Glutamatergic neuron (in vitro differentiated cells): ENCODE data around the gene C1QTNF9B. TPM values are rescaled to one million over a fixed set of nuclear protein-coding genes. Genes with fewer than 3 reads are reported as not detected.
A peak's percentile ranks its signal among the peaks of the same experiment; 100 is the strongest.

Source experiments
- DNase-seq: peaks from one replicate; pipeline ENCODE4 v3.0.0; 2022
- H3K27ac Mint-ChIP-seq: one replicate; pipeline ENCODE4 v1.8.0; 2020; ENCODE audit warnings: mild to moderate bottlenecking, mixed read lengths, inconsistent platforms; ENCODE audit not compliant: unreplicated experiment
- H3K27me3 Mint-ChIP-seq: one replicate; pipeline ENCODE4 v1.8.0; 2020; ENCODE audit warnings: mild to moderate bottlenecking, moderate library complexity, mixed read lengths, inconsistent platforms; ENCODE audit not compliant: unreplicated experiment
- H3K36me3 Mint-ChIP-seq: one replicate; pipeline ENCODE4 v1.8.0; 2020; ENCODE audit warnings: mild to moderate bottlenecking, mixed read lengths, inconsistent platforms; ENCODE audit not compliant: unreplicated experiment
- H3K4me1 Mint-ChIP-seq: one replicate; pipeline ENCODE4 v1.8.0; 2020; ENCODE audit warnings: mild to moderate bottlenecking, low read depth, mixed read lengths, inconsistent platforms; ENCODE audit not compliant: unreplicated experiment
- H3K4me3 Mint-ChIP-seq: one replicate; pipeline ENCODE4 v1.8.0; 2020; ENCODE audit warnings: mild to moderate bottlenecking, mixed read lengths, inconsistent platforms; ENCODE audit not compliant: unreplicated experiment
- H3K9me3 Mint-ChIP-seq: one replicate; pipeline ENCODE4 v1.8.0; 2020; ENCODE audit warnings: mild to moderate bottlenecking, moderate library complexity, mixed read lengths, inconsistent platforms; ENCODE audit not compliant: unreplicated experiment
- total RNA-seq: library from RNA; stranded (reverse); fragmentation: NEBNext Ultra II Directional; extraction: Animal tissue kit (Norgen Biotek cat#: 25700); gene quantifications from one replicate; pipeline ENCODE4 v1.2.1, GENCODE V29; 2021; ENCODE audit not compliant: unreplicated experiment
- TF ChIP-seq, protein P1 (sequence below): fragments of 200-600 bp; sonication (generic); IDR thresholded peaks from one replicate; pipeline ENCODE4 v1.5.0; 2021; ENCODE audit not compliant: partially characterized antibody, unreplicated experiment

Gene C1QTNF9B
- total RNA-seq, 1 donor from 2014 or later, result not detected

DNA sequence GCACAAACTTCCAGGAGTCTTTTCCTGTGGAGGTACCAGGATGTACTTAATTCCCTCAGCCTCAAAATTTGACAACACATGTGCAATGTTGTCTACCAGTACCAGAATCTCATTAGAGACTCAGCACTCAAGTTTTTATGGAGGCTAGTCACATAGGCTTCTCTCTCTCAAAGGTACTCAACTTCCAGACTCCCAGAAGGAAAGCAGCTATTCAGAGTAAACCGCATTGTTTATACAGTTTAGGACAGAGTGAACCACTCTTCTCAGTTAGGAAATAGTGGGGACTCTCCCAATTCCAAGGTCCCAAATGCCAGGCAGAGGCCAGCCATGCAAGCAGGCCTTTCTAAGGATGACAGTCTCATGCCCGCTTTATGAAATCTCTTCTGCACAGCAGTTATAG lies 8.5 kb upstream of the C1QTNF9B start:
- TF ChIP-seq, protein P1, sequence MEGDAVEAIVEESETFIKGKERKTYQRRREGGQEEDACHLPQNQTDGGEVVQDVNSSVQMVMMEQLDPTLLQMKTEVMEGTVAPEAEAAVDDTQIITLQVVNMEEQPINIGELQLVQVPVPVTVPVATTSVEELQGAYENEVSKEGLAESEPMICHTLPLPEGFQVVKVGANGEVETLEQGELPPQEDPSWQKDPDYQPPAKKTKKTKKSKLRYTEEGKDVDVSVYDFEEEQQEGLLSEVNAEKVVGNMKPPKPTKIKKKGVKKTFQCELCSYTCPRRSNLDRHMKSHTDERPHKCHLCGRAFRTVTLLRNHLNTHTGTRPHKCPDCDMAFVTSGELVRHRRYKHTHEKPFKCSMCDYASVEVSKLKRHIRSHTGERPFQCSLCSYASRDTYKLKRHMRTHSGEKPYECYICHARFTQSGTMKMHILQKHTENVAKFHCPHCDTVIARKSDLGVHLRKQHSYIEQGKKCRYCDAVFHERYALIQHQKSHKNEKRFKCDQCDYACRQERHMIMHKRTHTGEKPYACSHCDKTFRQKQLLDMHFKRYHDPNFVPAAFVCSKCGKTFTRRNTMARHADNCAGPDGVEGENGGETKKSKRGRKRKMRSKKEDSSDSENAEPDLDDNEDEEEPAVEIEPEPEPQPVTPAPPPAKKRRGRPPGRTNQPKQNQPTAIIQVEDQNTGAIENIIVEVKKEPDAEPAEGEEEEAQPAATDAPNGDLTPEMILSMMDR, result no peak
- H3K27me3 Mint-ChIP-seq, result peaks cover 7% of the 10 kb centered on the region

DNA sequence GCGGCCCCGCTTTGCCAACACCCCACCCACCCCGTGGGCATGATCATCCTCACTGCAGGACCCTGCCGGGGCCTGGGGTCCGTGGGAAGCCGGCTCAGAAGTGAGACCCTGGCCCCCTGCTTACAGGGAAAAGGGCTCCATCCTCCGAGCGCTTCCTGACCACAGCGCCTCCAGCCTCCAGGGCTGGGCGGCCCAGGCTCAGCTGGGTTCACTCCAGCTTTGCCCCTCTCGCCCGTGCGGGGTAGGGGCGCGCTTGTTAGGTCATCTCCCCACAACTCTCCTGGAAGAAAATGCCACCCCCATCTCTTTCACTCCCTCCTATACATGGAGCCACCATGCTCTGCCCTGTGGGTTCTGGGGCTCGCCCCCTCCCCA lies 6.6 kb upstream of the C1QTNF9B start:
- H3K27ac Mint-ChIP-seq, result no peak overlapping the region
- no peaks in the 10 kb centered on the region for H3K9me3 Mint-ChIP-seq
- DNase-seq, result peak; percentile 25
- no peak overlapping the region for H3K4me3 Mint-ChIP-seq
- H3K27me3 Mint-ChIP-seq, result peaks cover 7% of the 10 kb centered on the region
- H3K36me3 Mint-ChIP-seq, result no peaks in the 10 kb centered on the region
- peaks cover 10% of the 10 kb centered on the region for H3K4me1 Mint-ChIP-seq
- TF ChIP-seq, protein P1, result no peak

More for the DNA sequence above, 8.5 kb upstream of the C1QTNF9B start:
- Mint-ChIP-seq H3K4me1 (peaks cover 10% of the 10 kb centered on the region), H3K36me3 (no peaks in the 10 kb centered on the region), H3K27ac (no peak overlapping the region), H3K9me3 (no peaks in the 10 kb centered on the region), H3K4me3 (no peak overlapping the region)
- DNase-seq, result no peak

DNA sequence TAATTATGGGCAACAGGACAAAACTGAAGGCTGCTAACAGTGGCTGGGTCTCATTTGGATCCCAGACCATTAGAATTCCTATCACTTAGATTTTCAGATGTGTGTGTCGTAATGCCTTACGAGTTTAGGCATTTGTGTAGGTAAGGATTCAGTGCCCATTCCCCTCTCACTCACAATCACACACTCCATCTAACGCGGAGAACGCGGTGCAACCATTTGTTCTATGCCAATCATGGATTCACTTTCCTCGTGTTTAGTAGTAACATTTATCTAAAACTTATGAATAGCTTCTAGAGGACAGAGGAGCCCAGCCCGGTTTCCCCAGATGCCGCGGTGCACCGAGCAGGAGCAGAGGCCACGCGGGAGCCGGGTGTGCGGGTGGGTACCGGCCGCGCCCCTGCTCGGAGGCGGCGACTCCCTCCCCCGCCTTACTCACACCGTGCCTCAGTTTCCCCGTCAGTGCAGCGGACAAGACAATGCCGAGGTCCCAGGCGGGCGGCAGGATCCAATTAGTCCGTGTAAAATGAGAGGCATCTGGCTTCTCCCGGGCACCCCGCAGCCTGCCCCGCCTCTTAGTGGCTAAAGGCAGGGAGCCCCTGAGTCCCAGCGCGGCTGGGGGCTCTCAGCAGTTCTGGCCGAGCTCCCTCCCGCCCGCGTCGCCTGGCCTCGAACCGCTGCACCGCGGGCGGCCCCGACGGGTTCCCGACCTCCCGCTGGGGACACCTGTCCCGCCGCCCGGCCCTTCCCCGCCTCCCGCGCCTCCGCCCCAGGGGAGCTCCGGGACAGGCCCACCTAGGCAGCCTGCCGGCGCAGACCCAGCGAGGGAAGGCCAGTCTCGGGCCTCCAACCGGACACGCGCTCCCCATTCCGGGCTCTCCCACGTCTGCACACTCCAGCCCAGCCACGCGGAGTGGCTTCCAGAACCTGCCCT lies 5.9 kb upstream of the C1QTNF9B start:
- TF ChIP-seq, protein P1, result no peak
- peak overlapping the region; percentile 70 for H3K4me3 Mint-ChIP-seq
- H3K36me3 Mint-ChIP-seq, result no peaks in the 10 kb centered on the region
- H3K27ac Mint-ChIP-seq, result no peak overlapping the region
- no peaks in the 10 kb centered on the region for H3K9me3 Mint-ChIP-seq
- peak; percentile 29 for DNase-seq
- peaks cover 10% of the 10 kb centered on the region for H3K4me1 Mint-ChIP-seq
- H3K27me3 Mint-ChIP-seq, result peaks cover 8% of the 10 kb centered on the region

DNA sequence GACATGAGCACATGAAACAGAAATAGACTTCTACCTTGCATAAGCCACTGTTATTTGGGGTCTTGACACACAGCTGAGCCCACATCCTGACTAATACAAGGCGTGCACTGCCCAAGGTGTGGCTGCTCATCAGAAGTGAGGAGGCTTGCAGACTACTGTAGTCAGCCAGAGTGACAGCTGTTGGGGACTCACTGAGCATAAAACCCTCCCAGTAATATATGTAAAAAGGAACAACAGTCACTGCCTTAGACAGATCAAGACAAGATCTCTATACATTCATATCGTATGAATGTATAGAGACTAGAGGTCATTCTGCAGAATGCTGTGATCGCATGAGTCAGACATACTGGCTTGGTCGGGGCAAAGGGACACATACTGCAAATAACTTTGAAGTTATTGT lies 4.1 kb upstream of the C1QTNF9B start:
- no peaks in the 10 kb centered on the region for H3K36me3 Mint-ChIP-seq
- H3K4me3 Mint-ChIP-seq, result no peak overlapping the region
- TF ChIP-seq, protein P1, result no peak
- H3K9me3 Mint-ChIP-seq, result no peaks in the 10 kb centered on the region
- H3K27ac Mint-ChIP-seq, result no peak overlapping the region
- DNase-seq, result no peak
- peaks cover 15% of the 10 kb centered on the region for H3K4me1 Mint-ChIP-seq
- peaks cover 9% of the 10 kb centered on the region for H3K27me3 Mint-ChIP-seq

GRCh38 chr13:23899555-23899954 lies 2.3 kb upstream of the C1QTNF9B start:
- no peak for DNase-seq
- Mint-ChIP-seq H3K4me3 (no peak overlapping the region), H3K4me1 (peaks cover 17% of the 10 kb centered on the region), H3K9me3 (no peaks in the 10 kb centered on the region), H3K36me3 (no peaks in the 10 kb centered on the region), H3K27ac (no peak overlapping the region), H3K27me3 (peaks cover 9% of the 10 kb centered on the region)
- TF ChIP-seq, protein P1, result peak; percentile 62
